ENCODE measurements around the gene GHR.

The GHR gene

GRCh38 chr5:42495914-42496313 lies 72.7 kb downstream of the GHR start:
- no peak overlapping the region for H3K27ac ChIP-seq
- POLR2A ChIA-PET (ENCODE audit: low non-redundant PET) = no interaction called here
- CTCF ChIA-PET = no interaction called here
- no peak for TF ChIP-seq CTCF (conservative IDR thresholded peaks at IDR 0.05; ENCODE audit: low read depth)
- DNase-seq (ENCODE audit: low spot score) = peak; percentile 37

GRCh38 chr5:42496397-42497156 lies 73.3 kb downstream of the GHR start:
- POLR2A ChIA-PET (ENCODE audit: low non-redundant PET) = no interaction called here

GRCh38 chr5:42498000-42498399 lies 74.8 kb downstream of the GHR start:
- H3K27ac ChIP-seq = no peak overlapping the region
- TF ChIP-seq CTCF (conservative IDR thresholded peaks at IDR 0.05; ENCODE audit: low read depth) = no peak
- ChIA-PET POLR2A (ENCODE audit: low non-redundant PET) (no interaction called here), CTCF (no interaction called here)
- no peak for DNase-seq (ENCODE audit: low spot score)

More at GRCh38 chr5:42496397-42497156, 73.3 kb downstream of the GHR start:
- no peak for DNase-seq (ENCODE audit: low spot score)
- no peak overlapping the region for H3K27ac ChIP-seq
- no peak for TF ChIP-seq CTCF (conservative IDR thresholded peaks at IDR 0.05; ENCODE audit: low read depth)
- CTCF ChIA-PET = no interaction called here

GRCh38 chr5:42499016-42499415 lies 75.8 kb downstream of the GHR start:
- POLR2A ChIA-PET (ENCODE audit: low non-redundant PET) = no interaction called here
- no peak overlapping the region for H3K27ac ChIP-seq
- CTCF ChIA-PET = no interaction called here
- TF ChIP-seq CTCF (conservative IDR thresholded peaks at IDR 0.05; ENCODE audit: low read depth) = no peak
- no peak for DNase-seq (ENCODE audit: low spot score)

GRCh38 chr5:42500003-42500599 lies 76.9 kb downstream of the GHR start:
- TF ChIP-seq CTCF (conservative IDR thresholded peaks at IDR 0.05; ENCODE audit: low read depth) = no peak
- no peak overlapping the region for H3K27ac ChIP-seq
- ChIA-PET POLR2A (ENCODE audit: low non-redundant PET) (no interaction called here), CTCF (interaction anchor here (0.7 kb wide), 1 partner anchor 59 kb away, joined by 4 read pairs; no protein-coding TSS in a partner anchor)
- no peak for DNase-seq (ENCODE audit: low spot score)

GRCh38 chr5:42502613-42503470 lies 79.6 kb downstream of the GHR start:
- ChIA-PET POLR2A (ENCODE audit: low non-redundant PET) (no interaction called here), CTCF (interaction anchor here (0.6 kb wide), 2 partner anchors 29 to 978 kb away, joined by 3 to 4 read pairs; no protein-coding TSS in a partner anchor)
- H3K27ac ChIP-seq = no peak overlapping the region
- TF ChIP-seq CTCF (conservative IDR thresholded peaks at IDR 0.05; ENCODE audit: low read depth) = no peak
- peak; percentile 5 for DNase-seq (ENCODE audit: low spot score)
